Measurements from ENCODE around the gene EFCAB12. TPM values are rescaled to one million over a fixed set of nuclear protein-coding genes. Genes with fewer than 3 reads are reported as not detected.

Gene EFCAB12
- total and polyA plus RNA-seq, 2 experiments from 2014 or later, result 0.19 to 0.20 TPM

GRCh38 chr3:129371041-129371826 is 57.2 kb downstream of the EFCAB12 start:
- 85% methylated on average over 20 of the region's 20 CpGs for WGBS (ENCODE audit: low lambda C conversion rate, missing lambda C conversion rate)
- H4K20me1 ChIP-seq (ENCODE audit: insufficient read depth, poor library complexity, severe bottlenecking), result no peaks in the 10 kb centered on the region
- no peaks in the 10 kb centered on the region for H3K9me3 ChIP-seq (ENCODE audit: low read depth)
- H3K4me2 ChIP-seq, result no peak overlapping the region
- no peak for DNase-seq (ENCODE audit: low spot score)
- H3K27ac ChIP-seq, result no peak overlapping the region
- no peaks in the 10 kb centered on the region for H3K79me2 ChIP-seq
- H3K27me3 ChIP-seq, result no peaks in the 10 kb centered on the region
- no peaks in the 10 kb centered on the region for H3K9me2 ChIP-seq (replicated peaks; ENCODE audit: insufficient read depth)
- no peaks in the 10 kb centered on the region for H3K4me1 ChIP-seq (ENCODE audit: insufficient read depth)
- TF ChIP-seq EZH2phosphoT487 (IDR thresholded peaks at IDR 0.05; ENCODE audit: low read depth, severe bottlenecking, unreplicated experiment), result no peak
- TF ChIP-seq EZH2 (IDR thresholded peaks at IDR 0.05; ENCODE audit: borderline replicate concordance), result no peak
- no peak for TF ChIP-seq CTCF (IDR thresholded peaks at IDR 0.05; ENCODE audit: poor library complexity)
- H3K36me3 ChIP-seq (replicated peaks; ENCODE audit: insufficient read depth, low read depth), result no peaks in the 10 kb centered on the region
- H3K4me3 ChIP-seq, result no peak overlapping the region
- H2AFZ ChIP-seq, result no peak overlapping the region

DNA sequence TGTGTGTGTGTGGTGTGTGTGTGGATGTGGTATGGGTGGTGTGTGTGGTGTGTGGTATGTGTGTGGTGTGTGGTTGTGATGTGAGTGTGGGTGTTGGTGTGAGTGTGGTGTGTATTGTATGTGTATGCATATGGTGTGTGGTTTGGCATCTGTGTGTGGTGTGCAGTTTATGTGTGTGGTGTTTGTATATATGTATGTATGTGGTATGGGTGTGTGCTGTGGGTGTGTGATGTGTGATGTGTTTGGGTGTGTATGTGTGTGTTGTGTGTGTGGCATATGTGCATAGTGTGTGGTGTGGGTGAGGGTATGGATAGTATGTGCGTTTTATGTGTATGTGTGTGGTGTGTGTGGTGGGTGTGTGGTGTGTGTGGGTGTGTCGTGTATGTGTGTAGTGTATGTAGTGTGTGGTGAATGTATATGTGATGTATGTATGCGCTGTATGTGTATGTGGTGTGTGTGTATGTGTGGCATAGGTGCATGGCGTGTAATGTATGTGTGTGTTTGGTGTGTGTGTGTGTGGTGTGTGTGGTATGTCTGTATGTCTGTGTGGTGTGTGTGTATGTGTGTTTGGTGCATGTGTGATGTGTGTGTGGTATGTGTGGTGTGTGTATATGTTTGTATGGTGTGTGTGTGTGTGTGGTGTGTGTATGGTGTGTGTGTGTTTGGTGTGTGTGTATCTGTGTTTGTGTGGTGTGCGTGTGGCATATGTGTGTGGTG is 58.0 kb downstream of the EFCAB12 start:
- no peaks in the 10 kb centered on the region for H3K79me2 ChIP-seq
- no peaks in the 10 kb centered on the region for H3K9me2 ChIP-seq (replicated peaks; ENCODE audit: insufficient read depth)
- no peak for DNase-seq (ENCODE audit: low spot score)
- H3K4me2 ChIP-seq, result no peak overlapping the region
- no peaks in the 10 kb centered on the region for H3K27me3 ChIP-seq
- H4K20me1 ChIP-seq (ENCODE audit: insufficient read depth, poor library complexity, severe bottlenecking), result no peaks in the 10 kb centered on the region
- no peaks in the 10 kb centered on the region for H3K9me3 ChIP-seq (ENCODE audit: low read depth)
- no peak overlapping the region for H3K27ac ChIP-seq
- no peaks in the 10 kb centered on the region for H3K4me1 ChIP-seq (ENCODE audit: insufficient read depth)
- WGBS (ENCODE audit: low lambda C conversion rate, missing lambda C conversion rate), result 97% methylated on average over 5 of the region's 5 CpGs
- no peak overlapping the region for H3K4me3 ChIP-seq
- TF ChIP-seq EZH2 (IDR thresholded peaks at IDR 0.05; ENCODE audit: borderline replicate concordance) (no peak), EZH2phosphoT487 (IDR thresholded peaks at IDR 0.05; ENCODE audit: low read depth, severe bottlenecking, unreplicated experiment) (no peak), CTCF (IDR thresholded peaks at IDR 0.05; ENCODE audit: poor library complexity) (no peak)
- no peak overlapping the region for H2AFZ ChIP-seq
- no peaks in the 10 kb centered on the region for H3K36me3 ChIP-seq (replicated peaks; ENCODE audit: insufficient read depth, low read depth)

GRCh38 chr3:129369711-129370110 is 58.7 kb downstream of the EFCAB12 start:
- no peak for DNase-seq (ENCODE audit: low spot score)
- no peaks in the 10 kb centered on the region for H3K9me3 ChIP-seq (ENCODE audit: low read depth)
- no peaks in the 10 kb centered on the region for H3K79me2 ChIP-seq
- H3K4me1 ChIP-seq (ENCODE audit: insufficient read depth), result no peaks in the 10 kb centered on the region
- TF ChIP-seq EZH2phosphoT487 (IDR thresholded peaks at IDR 0.05; ENCODE audit: low read depth, severe bottlenecking, unreplicated experiment), result no peak
- TF ChIP-seq CTCF (IDR thresholded peaks at IDR 0.05; ENCODE audit: poor library complexity), result no peak
- TF ChIP-seq EZH2 (IDR thresholded peaks at IDR 0.05; ENCODE audit: borderline replicate concordance), result no peak
- H3K36me3 ChIP-seq (replicated peaks; ENCODE audit: insufficient read depth, low read depth), result no peaks in the 10 kb centered on the region
- no peaks in the 10 kb centered on the region for H3K27me3 ChIP-seq
- H3K9me2 ChIP-seq (replicated peaks; ENCODE audit: insufficient read depth), result no peaks in the 10 kb centered on the region
- WGBS (ENCODE audit: low lambda C conversion rate, missing lambda C conversion rate), result 99% methylated on average over 5 of the region's 5 CpGs
- no peak overlapping the region for H3K4me2 ChIP-seq
- no peaks in the 10 kb centered on the region for H4K20me1 ChIP-seq (ENCODE audit: insufficient read depth, poor library complexity, severe bottlenecking)
- no peak overlapping the region for H2AFZ ChIP-seq
- H3K4me3 ChIP-seq, result no peak overlapping the region
- no peak overlapping the region for H3K27ac ChIP-seq
